Measurements from ENCODE around the gene GLRA2.

Gene GLRA2

DNA sequence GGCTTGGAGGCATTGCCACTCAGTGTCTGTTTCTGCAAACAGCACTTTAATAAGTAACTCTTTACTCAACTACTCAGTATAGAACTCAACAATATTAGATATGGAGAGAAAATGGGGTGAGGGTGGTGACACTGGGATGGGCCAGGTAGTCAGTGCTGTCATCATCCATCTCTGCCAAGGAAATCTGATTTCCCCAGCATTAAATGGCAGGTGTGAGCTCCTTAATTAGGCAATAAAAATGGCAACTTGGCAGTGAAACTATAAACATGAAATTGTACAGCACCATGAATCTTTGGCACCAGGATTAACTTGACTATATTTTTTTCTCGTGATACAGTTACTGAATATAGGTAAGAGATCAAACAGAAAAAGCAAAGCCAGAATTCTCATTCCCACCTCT lies 146.2 kb downstream of the GLRA2 start:
- TF ChIP-seq, protein P1, sequence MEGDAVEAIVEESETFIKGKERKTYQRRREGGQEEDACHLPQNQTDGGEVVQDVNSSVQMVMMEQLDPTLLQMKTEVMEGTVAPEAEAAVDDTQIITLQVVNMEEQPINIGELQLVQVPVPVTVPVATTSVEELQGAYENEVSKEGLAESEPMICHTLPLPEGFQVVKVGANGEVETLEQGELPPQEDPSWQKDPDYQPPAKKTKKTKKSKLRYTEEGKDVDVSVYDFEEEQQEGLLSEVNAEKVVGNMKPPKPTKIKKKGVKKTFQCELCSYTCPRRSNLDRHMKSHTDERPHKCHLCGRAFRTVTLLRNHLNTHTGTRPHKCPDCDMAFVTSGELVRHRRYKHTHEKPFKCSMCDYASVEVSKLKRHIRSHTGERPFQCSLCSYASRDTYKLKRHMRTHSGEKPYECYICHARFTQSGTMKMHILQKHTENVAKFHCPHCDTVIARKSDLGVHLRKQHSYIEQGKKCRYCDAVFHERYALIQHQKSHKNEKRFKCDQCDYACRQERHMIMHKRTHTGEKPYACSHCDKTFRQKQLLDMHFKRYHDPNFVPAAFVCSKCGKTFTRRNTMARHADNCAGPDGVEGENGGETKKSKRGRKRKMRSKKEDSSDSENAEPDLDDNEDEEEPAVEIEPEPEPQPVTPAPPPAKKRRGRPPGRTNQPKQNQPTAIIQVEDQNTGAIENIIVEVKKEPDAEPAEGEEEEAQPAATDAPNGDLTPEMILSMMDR (IDR thresholded peaks at IDR 0.05) = no peak

DNA sequence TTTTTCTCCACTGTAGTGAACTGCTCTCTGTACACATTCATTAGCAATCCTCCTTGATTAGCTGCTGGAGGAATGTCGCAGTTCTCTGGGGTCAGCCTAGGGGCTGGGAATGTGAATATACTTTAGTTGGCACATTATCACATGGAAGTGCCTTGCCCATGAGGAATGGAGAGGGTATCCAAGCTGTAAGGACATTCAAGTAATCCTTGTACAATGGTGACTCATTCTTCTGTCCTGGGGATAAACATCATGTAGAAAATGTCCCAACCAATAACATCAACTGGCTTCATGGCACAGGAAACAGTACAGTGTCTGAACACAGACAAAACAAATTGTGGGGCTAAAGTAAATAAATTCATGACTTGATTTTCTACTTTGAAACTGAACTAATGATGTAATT lies 147.1 kb downstream of the GLRA2 start:
- TF ChIP-seq, protein P1 (IDR thresholded peaks at IDR 0.05) = no peak

DNA sequence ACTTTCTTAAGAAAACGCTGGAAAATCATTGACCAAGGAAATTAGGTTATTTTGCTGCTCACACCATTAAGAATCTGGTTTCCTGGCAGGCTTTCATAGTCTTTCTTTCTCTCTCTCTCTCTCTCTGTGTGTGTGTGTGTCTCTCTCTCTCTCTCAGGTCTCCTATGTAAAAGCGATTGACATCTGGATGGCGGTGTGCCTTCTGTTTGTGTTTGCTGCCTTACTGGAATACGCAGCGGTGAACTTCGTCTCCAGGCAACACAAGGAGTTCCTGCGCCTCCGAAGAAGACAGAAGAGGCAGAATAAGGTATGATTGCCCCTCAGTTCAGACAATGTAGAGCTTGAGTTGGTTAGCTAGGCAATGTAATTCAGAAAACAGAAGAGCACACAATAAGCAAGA lies 161.2 kb downstream of the GLRA2 start:
- TF ChIP-seq, protein P1 (IDR thresholded peaks at IDR 0.05) = no peak

GRCh38 chrX:14694611-14695010 lies 165.3 kb downstream of the GLRA2 start:
- TF ChIP-seq, protein P1 (IDR thresholded peaks at IDR 0.05) = no peak

GRCh38 chrX:14697451-14697850 lies 168.1 kb downstream of the GLRA2 start:
- TF ChIP-seq, protein P1 (IDR thresholded peaks at IDR 0.05) = peak; percentile 53

DNA sequence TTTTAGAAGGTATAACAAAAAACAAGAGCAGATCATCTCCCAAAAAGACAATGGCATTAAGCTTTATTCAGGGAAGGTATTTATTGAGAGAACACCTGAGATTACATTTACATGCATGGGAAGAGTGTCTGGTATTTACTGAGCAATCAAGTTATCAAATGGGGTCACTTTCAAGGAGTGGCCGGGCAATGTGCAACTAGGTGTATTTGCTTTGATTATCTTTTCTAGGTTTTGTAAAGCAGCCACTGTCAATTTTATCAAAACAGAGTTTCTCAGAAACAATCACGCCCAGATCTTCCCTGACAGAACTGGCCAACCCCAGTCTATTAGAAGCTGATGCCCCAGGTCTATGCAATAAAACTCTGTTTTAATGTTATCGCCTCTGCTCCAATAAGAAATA lies 169.5 kb downstream of the GLRA2 start:
- TF ChIP-seq, protein P1 (IDR thresholded peaks at IDR 0.05) = no peak

DNA sequence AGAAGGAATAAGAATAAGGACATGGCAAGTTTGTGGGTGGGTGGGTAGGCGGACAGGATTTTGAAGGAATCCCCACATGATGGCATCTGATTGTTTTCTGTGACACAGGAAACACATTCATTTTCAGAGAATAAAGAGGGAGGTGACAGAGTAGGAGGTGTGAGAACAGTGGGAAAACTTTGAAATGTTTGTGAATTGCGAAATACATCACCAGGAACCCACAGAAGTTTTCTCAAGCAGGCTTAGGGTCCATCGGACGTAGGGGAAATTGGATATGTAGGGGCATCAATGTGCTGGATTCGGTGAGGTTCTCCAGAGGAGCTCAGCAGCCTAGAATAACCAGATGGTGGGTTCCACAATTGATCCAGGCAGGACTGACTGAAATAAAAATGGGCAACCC lies 171.6 kb downstream of the GLRA2 start:
- TF ChIP-seq, protein P1 (IDR thresholded peaks at IDR 0.05) = no peak

- TF ChIP-seq, protein P1 (IDR thresholded peaks at IDR 0.05) = no peak
Measured at GRCh38 chrX:14702145-14702544, 172.8 kb downstream of the GLRA2 start.

Measured in LNCAP (cell line).